NCI-H2227 (cell line): Measurements from ENCODE around the gene LINGO3.

Experiments
- DNase-seq: peaks from one replicate; lab custom pipeline; 2025; ENCODE audit not compliant: unreplicated experiment; lab: John Stamatoyannopoulos, UW

LINGO3 gene

DNA sequence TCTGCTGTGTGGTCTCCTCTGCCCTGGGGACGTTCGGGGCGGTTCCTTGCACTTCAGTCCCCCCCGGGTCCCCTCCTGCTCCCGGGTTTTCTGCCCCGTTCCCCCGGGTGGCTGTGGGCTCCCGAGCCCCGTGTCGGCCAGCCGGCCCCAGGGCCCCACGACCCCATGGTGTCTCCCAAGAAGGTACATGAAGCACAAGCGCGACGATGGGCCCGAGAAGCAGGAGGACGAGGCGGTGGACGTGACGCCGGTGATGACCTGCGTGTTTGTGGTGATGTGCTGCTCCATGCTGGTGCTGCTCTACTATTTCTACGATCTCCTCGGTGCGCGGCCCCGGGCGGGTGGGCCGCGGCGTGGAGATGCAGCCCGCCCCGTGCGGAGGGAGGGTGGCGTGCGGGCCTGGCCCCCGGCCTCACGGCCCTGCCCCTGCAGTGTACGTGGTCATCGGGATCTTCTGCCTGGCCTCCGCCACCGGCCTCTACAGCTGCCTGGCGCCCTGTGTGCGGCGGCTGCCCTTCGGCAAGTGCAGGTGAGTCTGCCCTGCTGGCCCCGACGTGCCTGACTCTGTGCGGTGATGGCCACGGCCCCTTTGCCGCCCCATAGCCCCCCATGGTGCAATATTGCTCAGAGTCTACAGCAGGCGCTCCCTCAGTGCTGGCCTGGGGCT lies 31.8 kb upstream of the LINGO3 start:
- DNase-seq: no peak

DNA sequence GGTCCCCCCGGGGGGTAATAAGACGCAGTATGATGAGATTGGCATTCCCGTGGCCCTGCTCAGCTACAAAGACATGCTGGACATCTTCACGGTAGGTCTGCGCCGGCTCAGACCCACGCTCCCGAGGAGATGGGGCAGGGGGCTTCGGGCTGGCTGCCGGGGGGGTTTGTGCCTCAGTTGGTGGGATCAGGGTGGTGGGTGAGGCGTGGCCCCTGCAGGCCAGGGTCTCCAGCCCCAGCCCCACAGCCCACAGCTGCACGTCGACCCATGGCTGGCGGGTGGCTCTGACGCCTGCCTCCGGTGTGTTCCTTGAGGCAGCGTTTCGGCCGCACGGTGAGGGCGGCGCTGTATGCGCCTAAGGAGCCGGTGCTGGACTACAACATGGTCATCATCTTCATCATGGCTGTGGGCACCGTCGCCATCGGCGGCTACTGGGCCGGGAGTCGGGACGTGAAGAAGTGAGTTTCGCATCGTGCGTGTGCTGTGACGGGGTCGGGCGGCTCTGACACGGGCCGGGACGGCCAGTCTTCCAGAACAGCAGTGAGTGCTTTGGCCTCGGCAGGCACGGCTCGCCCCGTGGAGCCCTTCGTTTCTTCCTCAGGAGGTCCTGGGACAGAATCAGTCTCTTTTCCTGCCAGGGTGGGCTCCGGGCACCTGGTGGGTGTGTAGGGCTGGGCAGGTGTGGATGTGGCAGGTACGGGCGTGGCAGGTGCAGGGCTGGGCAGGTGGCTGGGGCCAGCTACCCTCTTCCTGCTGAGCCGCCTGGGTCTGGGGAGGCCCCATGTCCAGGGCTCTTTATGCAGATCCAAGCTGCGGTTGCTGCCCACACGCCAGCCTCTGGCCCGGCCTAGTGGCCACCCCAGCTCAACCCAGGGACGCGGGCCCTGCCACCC lies 31.0 kb upstream of the LINGO3 start:
- no peak for DNase-seq

DNA sequence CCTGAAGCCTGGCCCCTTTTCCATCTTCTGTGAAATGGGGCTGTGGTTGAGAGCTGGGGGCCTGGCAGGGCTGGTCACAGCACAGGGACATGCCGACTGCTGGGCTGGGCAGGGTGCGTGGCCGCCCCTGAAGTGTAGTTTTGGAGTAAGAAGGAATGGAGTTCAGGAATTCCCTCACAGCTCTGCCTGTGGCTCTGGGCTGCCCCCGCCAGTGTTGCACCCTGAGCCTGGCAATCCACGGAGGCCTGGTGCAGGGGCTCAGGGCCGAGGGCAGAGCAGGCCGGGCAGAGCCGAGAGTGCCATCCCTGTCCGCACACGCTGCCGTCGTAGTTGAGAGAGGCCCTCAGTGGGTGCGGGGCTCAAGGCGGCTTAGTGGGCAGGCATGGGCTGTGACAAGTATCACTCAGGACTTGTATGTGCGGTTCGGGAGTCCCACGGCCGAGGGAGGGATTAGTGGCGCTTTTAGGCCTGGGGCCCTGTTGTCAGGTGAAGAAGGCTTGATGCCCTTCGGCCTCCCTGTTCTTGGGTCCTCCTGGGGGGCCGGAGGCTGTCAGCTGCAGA lies 30.2 kb upstream of the LINGO3 start:
- no peak for DNase-seq

DNA sequence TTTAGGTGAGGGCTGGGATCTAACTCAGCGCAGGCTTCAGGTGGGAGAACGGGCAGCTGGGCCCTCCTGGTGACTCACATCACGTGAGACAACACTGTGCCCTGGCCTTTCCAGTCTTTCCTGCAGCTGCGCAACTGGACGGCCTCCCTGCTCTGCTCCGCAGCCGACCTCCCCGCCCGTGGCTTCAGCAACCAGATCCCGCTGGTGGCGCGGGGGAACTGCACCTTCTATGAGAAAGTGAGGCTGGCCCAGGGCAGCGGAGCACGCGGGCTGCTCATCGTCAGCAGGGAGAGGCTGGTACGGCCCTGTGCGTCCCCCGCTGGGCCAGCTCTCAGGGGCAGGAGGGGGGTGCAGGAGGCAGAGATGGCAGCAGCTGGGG lies 29.4 kb upstream of the LINGO3 start:
- DNase-seq: no peak

DNA sequence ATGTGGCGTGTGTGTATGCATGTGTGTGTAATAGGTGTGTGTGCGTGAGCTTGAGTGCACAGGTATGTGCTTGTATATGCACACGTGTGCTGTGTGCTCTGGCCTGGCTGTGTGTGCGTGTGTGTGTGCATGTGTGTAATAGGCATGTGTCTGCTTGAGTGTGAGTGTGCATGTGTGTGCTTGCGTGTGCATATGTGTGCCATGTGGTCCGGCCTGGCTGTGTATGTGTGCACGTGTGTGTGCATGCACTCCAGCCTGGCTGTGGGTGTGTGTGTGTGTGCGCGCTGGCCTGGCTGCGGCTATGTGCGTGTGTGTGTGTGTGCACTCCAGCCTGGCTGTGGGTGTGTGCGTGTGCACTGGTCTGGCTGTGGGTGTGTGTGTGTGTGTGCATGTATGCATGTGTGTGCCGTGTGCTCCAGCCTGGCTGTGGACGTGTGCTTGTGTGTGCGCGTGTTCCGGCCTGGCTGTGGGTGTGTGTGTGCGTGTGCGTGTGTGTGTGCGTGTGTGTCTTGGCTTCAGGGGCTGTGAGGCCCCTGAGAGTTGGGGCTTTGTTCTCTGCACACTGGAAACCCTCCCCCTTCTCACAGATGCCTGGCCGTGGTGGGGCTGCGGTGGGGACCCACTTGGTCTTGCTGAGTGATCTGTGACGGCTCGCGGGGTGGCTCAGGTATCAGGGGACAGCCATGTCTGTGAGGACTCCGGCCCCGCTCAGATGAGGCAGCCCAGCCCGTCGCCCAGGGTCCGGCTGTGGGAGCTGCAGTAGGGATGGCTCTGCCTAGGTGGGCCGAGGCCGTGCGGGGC lies 28.8 kb upstream of the LINGO3 start:
- no peak for DNase-seq

DNA sequence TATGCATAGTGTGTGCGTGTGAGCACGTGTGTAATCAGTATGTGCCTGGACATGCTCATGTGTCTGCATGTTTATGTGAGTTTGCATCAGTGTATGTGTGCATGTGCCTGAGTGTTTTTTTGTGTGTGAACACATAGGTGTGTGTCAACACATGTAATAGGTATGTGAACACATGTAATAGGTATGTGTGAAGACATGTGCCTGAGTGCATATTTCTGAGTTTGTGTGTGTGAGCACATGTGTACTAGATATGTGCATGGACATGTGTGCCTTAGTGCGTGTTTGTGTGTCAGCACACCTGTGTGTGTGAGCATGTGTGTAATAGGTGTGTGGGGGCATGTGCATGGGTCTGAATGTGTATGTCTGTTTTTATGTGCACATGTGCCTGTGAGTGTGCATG lies 27.9 kb upstream of the LINGO3 start:
- DNase-seq: no peak

DNA sequence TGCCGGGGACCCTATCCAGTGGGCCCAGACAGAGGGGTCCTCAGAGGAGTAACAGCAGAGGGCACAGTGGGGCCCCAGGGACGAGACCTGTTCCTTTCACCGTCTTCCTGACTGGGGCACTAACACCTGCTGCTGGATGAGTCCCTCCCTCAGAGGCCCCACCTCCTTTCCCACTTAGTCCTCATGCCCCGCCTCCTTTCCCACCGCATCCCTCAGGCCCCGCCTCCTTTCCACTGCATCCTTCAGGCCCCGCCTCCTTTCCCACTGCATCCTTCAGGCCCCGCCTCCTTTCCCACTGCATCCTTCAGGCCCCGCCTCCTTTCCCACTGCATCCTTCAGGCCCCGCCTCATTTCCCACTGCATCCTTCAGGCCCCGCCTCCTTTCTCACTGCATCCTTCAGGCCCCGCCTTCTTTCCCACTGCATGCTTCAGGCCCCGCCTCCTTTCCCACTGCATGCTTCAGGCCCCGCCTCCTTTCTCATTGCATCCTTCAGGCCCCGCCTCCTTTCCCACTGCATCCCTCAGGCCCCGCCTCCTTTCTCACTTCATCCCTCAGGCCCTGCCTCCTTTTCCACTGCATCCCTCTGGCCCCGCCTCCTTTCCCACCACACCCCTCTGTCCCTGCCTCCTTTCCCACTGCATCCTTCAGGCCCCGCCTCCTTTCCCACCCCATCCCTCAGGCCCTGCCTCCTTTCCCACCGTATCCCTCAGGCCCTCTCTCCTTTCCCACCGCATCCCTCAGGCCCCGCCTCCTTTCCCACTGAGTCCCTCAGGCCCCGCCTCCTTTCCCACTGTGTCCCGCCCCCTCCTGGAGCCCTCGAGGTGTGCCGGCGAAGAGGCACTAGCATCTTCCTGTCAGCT lies 27.3 kb upstream of the LINGO3 start:
- no peak for DNase-seq

DNA sequence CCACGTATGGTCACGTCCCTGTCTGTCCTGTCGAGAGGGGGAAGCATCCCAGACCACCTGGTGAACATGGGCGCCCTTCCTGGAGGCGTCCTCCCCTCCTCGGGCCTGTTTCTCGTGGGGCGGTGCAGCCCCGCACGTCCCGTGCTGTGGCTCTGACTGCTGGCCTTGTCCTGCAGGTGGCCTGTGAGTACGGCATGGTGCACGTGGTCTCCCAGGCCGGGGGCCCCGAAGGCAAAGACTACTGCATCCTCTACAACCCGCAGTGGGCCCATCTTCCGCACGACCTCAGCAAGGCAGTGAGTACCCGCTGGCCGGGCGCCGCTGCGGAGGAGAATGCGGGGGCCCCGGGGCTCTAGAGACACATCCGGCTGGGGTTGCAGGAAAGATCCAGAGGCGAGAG lies 26.5 kb upstream of the LINGO3 start:
- no peak for DNase-seq

DNA sequence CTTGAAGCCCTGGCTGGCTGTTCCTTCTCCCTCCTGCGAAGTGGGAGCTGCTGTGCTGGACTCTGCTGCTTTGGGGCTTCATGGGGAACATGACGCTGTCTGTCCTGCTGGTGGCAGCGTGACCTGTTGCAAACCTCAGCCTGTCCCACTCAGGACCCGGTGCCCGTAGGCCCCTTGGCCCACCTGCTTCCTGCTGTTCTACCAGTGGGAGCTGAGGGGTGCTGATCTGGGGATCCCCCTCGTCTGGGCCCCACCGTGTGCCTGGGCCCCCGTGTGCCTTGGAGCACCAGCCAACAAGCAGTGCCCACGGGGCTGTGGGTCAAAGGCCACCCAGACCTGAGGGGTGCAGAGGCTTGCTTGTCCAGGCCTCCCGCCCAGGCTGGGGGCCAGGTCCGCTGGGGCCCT lies 25.9 kb upstream of the LINGO3 start:
- no peak for DNase-seq

DNA sequence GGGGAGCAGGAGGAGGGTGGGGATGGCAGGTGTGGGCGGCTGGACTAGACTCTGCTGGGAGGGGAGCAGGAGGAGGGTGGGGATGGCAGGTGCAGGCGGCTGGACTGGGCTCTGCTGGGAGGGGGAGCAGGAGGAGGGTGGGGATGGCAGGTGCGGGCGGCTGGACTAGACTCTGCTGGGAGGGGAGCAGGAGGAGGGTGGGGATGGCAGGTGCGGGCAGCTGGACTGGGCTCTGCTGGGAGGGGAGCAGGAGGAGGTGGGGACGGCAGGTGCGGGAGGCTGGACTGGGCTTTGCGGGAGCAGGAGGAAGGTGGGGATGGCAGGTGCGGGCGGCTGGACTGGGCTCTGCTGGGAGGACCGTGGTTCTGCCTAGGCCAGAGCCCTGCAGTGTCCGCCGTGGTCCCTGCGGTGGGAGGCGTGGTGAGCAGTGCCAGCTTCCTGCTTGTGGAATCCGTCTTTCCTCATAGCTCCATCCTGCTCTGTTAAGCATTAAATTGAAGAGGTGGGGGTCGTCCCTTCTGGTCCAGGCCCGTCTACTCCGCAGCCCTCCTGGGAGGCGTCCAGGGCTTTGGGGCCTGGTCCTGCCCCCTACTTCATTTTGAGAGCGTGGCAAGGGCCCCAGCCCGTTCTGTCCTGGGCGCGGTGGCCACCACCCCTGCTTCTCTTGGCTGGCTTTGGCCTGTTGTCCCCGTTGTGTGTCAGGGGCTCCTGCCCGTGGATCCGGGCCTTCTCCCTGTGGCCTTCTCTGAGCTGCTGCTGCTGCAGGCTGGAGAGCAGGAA lies 25.3 kb upstream of the LINGO3 start:
- DNase-seq: peak; percentile 42

DNA sequence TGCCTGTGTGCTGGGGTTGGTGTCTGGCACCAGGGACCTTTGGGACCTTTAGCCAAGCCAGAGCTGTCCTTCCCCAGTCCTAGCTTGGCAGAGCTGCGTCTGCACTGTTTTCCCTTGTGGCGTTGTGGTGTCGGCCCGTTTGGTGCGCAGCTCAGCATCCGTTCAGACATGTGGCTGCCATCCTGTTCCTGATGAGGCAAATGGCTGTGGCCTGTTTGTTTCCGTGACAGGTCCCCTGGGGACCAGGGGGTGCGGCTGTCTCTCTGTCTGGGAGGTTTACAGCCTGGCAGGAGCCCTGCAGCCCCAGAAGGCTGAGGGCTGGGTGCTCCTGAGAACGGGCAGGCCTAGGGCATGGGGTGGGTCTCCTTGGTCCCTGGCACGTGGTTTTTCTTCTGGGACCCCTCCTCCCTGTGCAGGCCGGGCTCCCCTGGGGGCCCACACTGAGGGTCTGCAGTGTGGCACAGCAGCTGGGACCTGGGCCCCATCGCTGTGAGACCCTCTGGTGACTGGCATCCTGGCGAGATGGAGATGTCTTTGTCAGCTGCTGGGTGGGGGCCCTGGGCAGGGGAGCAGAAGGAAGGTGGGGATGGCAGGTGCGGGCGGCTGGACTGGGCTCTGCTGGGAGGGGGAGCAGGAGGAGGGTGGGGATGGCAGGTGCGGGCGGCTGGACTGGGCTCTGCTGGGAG lies 24.5 kb upstream of the LINGO3 start:
- no peak for DNase-seq

DNA sequence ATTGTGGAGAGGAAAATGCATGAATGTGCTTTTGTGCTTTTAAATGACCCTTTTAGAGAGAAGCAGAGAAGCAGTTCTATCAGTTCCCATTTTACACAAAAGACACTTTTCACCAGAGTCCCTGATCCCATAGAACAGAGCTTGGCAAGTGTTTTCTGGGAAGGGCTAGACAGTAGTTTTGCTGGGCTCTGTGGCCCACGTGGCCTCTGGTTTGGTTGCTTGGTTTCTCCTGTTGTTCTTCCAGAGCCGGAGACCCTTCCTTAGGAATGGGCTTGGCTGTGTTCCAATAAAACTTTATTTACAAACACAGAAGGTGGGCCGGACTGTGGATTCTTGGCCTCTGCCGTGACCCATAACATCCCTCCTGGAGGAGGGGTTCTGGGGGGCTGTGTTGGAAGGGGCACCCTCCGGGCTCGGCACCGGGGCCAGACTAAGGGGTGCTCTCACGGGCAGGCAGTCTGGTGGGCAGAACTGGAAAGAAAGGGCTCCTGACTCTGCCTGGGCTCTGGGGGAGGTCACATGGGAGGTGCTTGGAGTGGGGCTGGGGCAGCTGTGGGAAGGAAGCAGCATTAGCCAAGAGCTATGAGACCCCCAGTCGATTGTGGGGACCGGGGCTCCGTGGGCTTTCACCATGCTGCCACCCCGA lies 23.8 kb upstream of the LINGO3 start:
- no peak for DNase-seq

DNA sequence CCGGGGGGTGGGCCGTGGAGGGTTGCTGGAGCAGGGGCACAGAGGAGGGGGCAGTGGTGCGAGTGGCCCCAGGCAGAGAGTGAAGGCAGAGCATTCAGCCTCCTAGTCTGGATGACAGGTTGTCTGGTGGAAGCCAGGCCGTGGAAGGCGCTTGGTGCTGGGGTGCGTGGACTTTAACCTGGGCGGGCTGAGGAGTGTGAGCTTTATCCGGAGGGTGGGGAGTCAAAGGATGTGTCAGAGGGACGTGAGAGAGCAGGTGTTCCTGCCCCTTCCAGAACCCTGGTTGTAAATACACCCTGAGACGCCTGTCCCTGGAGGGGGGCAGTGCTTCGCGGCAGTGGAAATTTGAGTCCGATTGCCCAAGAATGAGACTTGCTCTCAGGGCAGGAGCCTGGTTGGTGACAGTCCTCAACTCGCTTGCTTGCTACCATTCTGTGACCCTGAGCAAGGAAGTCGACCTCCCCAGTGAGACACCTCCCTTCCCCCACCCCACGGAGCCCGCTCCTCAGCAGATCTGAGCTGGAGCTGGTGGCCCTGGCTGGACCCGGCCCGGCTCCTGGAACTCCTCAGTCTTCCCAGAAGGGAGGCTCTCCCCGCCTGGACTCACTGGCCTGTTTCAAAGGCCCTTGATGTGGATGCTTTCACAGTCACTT lies 22.8 kb upstream of the LINGO3 start:
- DNase-seq: no peak

DNA sequence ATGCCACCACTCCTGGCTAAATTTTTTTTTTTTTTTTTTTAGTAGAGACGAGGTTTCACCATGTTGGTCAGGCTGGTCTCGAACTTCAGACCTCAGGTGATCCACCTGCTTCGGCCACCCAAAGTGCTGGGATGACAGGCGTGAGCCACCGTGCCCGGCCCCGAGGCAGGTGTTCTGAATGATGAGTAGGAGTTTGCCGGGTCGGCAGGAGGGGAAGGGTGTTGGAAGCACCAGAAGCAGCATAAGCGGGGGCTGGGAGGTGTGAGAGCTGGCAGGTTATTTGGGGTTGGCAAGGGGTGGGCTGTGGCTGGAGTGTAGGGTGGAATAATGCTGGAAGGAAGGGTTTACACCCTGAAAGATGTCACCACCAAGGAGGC lies 22.3 kb upstream of the LINGO3 start:
- no peak for DNase-seq

DNA sequence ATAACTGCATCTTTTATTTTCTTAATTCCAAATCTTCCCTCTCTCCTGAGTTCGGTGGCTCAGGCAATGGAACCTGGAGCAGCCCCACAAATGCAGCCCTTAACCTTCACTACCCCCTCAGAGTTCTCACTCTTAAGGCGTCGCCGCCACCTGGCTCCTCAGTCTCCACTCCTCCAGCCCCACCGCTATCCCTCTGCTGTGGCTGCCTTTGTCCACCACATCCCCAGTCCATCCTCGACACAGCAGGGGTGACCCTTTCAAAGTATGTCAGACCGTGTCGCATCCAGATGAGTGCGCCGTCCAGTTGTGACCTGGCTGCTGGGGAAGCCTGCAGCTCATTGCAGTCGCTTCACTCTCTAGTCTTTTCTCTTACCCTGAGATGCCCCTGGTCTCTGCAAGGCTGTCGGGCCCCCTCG lies 21.6 kb upstream of the LINGO3 start:
- no peak for DNase-seq

DNA sequence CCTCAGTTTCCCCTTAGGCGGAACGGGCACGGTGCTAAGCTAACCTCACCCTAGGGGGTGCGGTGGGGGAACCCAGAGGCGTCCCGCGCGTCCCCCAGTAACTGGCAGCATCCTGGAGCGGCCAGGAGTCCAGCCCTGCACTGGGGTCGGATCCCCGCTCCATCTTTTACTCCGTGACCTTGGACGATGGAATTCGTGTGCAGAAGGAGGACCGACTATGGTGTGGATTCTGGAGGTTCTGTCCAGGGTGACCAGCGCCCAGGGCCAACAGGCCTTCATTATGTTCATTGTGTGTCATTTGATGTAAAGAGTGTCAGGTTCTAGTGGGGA lies 21.2 kb upstream of the LINGO3 start:
- DNase-seq: no peak

DNA sequence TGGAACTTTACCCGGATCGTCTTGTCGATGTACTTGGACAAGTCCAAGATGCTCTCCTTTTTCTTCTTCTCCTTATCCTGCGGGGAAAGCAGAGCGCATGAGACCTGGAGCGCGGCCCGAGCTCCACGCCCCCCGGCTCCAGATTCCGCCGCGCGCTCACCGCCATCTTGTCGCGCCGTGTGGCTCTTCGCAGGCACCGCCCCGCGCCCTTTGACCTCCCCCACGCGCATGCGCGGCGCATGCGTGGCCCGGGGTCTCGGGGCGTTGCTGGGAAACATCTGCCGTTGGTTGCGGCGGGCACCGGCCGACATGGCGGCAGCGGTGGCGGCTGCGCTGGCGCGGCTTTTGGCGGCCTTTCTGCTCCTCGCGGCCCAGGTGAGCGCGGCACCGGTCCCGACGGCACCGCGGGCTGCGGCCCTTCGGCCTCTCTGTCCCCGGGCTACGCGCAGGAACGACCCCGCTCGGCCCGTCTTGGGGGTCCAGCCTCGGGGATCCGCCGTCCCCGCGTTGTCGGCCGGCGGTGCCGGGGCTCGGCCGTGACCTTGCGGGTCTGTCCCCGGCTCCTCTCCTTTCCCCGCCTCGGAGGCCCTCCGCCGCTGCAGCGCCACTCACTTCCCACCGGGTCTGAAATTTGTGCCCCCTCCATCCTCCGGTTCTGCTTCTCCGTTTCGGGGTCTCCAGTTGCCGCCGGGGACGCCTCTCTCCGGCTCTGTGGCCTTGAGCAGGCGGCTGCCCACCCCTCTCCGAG lies 20.6 kb upstream of the LINGO3 start, which contains the start of the genes LSM7 and SPPL2B:
Gene LSM7 (minus strand): TSS at position 186 of the 748 bp plus-strand sequence. CDS start 20 bp downstream, at position 166.
Gene SPPL2B (plus strand): TSS at position 284 of the 748 bp plus-strand sequence. CDS start 26 bp downstream, at position 310.
- DNase-seq: peak; percentile 94
